ENCODE data around the gene UBR1. TPM values are rescaled to one million over a fixed set of nuclear protein-coding genes. Genes with fewer than 3 reads are reported as not detected.

The UBR1 gene
- polyA plus RNA-seq, 1 donor (not counting 4 experiments of a cell fraction or from before 2014, with no cell fraction given): 17.4 TPM

GRCh38 chr15:42971830-42972229, 134.0 kb downstream of the UBR1 start:
- Histone ChIP-seq H3K79me2 (ENCODE audit: control insufficient read depth, insufficient read depth, low read length) (no peaks in the 10 kb centered on the region), H3K9me3 (ENCODE audit: control insufficient read depth, low read depth, low read length) (no peaks in the 10 kb centered on the region), H3K4me2 (ENCODE audit: control insufficient read depth, extremely low read depth, insufficient read depth, low read depth, low read length) (no peak overlapping the region), H3K9ac (ENCODE audit: control insufficient read depth, extremely low read depth, insufficient read depth, low read length) (no peak overlapping the region), H3K4me1 (ENCODE audit: control insufficient read depth, extremely low read depth, insufficient read depth, low read length) (no peaks in the 10 kb centered on the region), H3K27ac (ENCODE audit: control insufficient read depth, insufficient read depth, low read length) (no peak overlapping the region), H3K27me3 (ENCODE audit: control insufficient read depth, extremely low read depth, insufficient read depth, low read length) (no peaks in the 10 kb centered on the region), H4K20me1 (ENCODE audit: control insufficient read depth, extremely low read depth, insufficient read depth, low read length) (no peaks in the 10 kb centered on the region), H3K4me3 (ENCODE audit: control insufficient read depth in 2 of 3, extremely low read depth in 1 of 3, insufficient read depth in 2 of 3, low read depth in 1 of 3, low read length in 3 of 3) (no peak overlapping the region), H3K9me1 (ENCODE audit: control insufficient read depth, extremely low read depth, insufficient read depth, low read length) (no peaks in the 10 kb centered on the region), H3K36me3 (ENCODE audit: control insufficient read depth in 2 of 2, extremely low read depth in 1 of 2, insufficient read depth in 2 of 2, low read length in 2 of 2) (peaks cover 10 to 14% of the 10 kb centered on the region in 2 experiments), H2AFZ (ENCODE audit: control insufficient read depth, low read length) (no peak overlapping the region)
- FAIRE-seq (no peak), DNase-seq (ENCODE audit: low read depth, low spot score) (no peak)
- TF ChIP-seq EZH2 (IDR thresholded peaks at IDR 0.05; ENCODE audit: low read length) (no peak), CTCF (optimal IDR thresholded peaks at IDR 0.05 in 1 of 3, IDR thresholded peaks at IDR 0.05 in 1 of 3, conservative IDR thresholded peaks at IDR 0.05 in 1 of 3; ENCODE audit: extremely low read depth in 1 of 3, insufficient read depth in 2 of 3, low read length in 3 of 3) (no peak)
- dilution Hi-C loops (cut with MboI; ENCODE audit: extremely low pct_ligation_motif_present, low sequenced_read_pairs): no loop called here

GRCh38 chr15:42964476-42964875, 141.4 kb downstream of the UBR1 start:
- H3K79me2 ChIP-seq (ENCODE audit: control insufficient read depth, insufficient read depth, low read length): no peaks in the 10 kb centered on the region
- DNase-seq (ENCODE audit: low read depth, low spot score): no peak
- no peaks in the 10 kb centered on the region for H3K27me3 ChIP-seq (ENCODE audit: control insufficient read depth, extremely low read depth, insufficient read depth, low read length)
- no peak overlapping the region for H3K27ac ChIP-seq (ENCODE audit: control insufficient read depth, insufficient read depth, low read length)
- no peak for FAIRE-seq
- no peak overlapping the region for H3K4me2 ChIP-seq (ENCODE audit: control insufficient read depth, extremely low read depth, insufficient read depth, low read depth, low read length)
- dilution Hi-C loops (cut with MboI; ENCODE audit: extremely low pct_ligation_motif_present, low sequenced_read_pairs): no loop called here
- H3K36me3 ChIP-seq (ENCODE audit: control insufficient read depth in 2 of 2, extremely low read depth in 1 of 2, insufficient read depth in 2 of 2, low read length in 2 of 2): peaks cover 9 to 15% of the 10 kb centered on the region in 2 experiments
- H3K9ac ChIP-seq (ENCODE audit: control insufficient read depth, extremely low read depth, insufficient read depth, low read length): no peak overlapping the region
- no peaks in the 10 kb centered on the region for H3K9me1 ChIP-seq (ENCODE audit: control insufficient read depth, extremely low read depth, insufficient read depth, low read length)
- no peak for TF ChIP-seq CTCF (optimal IDR thresholded peaks at IDR 0.05 in 1 of 3, IDR thresholded peaks at IDR 0.05 in 1 of 3, conservative IDR thresholded peaks at IDR 0.05 in 1 of 3; ENCODE audit: extremely low read depth in 1 of 3, insufficient read depth in 2 of 3, low read length in 3 of 3)
- TF ChIP-seq EZH2 (IDR thresholded peaks at IDR 0.05; ENCODE audit: low read length): no peak
- H4K20me1 ChIP-seq (ENCODE audit: control insufficient read depth, extremely low read depth, insufficient read depth, low read length): no peaks in the 10 kb centered on the region
- no peak overlapping the region for H3K4me3 ChIP-seq (ENCODE audit: control insufficient read depth in 2 of 3, extremely low read depth in 1 of 3, insufficient read depth in 2 of 3, low read depth in 1 of 3, low read length in 3 of 3)
- H3K9me3 ChIP-seq (ENCODE audit: control insufficient read depth, low read depth, low read length): no peaks in the 10 kb centered on the region
- H2AFZ ChIP-seq (ENCODE audit: control insufficient read depth, low read length): no peak overlapping the region
- H3K4me1 ChIP-seq (ENCODE audit: control insufficient read depth, extremely low read depth, insufficient read depth, low read length): no peaks in the 10 kb centered on the region

Data from keratinocyte (primary cell).